DMS53 treated with DMSO at 0.1 percent for 48 hours (cell line): Measurements from ENCODE around the gene TBR1.

Experiments
- DNase-seq: peaks from one replicate; lab custom pipeline; 2025; ENCODE audit not compliant: unreplicated experiment; lab: John Stamatoyannopoulos, UW

TBR1 gene

DNA sequence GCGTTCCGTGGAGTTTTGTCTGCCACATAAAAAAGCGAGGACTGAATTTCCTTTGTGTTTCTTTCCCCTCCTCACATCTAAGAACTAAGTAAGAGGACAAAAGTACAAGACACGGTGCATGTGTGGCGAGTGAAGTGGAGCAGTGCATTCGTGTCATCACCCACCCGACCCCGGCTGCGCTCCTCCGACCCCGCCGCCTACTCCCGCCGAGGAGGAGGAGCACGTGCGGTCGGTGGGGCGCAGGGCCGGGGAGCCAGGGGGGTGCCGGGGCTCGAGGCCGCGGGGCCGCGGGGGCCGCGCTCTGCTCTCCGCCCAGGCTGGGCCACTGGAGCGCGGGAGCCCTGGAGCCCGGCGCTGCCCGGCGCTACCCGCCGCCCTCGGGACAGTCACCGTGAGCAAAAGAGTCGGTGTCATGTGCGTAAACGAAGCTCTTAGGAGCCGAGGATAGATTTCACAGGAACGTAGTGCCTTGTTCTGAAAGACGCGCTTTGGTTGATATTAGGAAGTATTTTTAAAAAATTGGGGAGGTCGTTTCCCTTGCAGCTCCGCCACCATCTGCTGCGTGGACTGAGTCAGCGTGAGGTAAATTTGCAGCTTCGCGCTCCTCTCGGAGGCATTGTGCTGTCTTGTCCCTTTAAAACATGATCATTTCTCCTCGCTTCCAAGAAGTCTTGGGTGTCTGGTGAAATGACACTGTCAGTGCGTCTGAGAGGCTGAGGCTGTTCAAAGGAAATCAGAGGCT is 11.0 kb downstream of the TBR1 start:
- DNase-seq: no peak

DNA sequence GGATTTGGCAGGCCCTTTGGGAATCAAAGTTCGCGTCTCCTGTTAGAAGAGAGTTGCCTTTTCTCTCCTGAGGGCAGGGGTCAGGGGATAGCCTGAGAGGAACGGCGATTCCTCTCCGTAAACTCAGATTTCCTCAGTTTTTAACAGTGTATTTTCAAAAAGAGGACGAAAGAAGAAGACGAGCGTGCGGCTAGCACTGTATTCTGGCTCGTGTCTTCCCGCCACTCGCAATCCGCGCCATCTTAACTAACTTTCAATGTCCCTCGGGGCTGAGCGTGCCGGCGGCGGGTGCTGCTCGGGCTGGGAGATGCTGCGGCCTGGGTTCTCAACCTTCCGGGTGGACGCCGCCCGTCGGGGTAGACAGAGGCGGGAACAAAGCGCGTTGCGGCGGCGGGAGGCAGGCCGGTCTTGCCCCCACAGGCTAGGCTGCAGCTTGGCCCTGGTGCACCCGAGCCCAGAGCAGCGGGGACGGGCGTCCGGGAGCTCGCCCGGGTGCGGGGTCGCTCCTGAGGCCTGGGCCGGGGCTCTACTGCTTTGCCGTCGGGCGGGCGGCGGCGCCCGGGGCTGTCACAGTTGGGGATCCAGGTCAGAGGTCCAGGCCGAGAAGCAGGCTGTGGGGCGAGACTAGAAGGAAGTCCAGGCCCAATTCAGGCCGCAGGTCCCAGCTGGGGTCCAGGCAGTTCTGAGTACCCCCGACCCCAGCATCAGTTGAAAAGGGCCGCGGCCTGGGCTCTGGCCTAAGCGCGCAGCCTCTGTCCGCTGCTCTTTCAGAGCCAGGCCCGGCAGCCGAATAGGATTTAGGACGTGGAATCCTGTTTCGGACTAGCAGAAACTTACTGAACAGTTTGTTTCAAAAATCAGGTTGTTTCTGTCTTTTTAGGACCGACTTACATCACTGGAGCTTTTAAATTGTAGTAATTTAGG is 11.8 kb downstream of the TBR1 start:
- DNase-seq: no peak

DNA sequence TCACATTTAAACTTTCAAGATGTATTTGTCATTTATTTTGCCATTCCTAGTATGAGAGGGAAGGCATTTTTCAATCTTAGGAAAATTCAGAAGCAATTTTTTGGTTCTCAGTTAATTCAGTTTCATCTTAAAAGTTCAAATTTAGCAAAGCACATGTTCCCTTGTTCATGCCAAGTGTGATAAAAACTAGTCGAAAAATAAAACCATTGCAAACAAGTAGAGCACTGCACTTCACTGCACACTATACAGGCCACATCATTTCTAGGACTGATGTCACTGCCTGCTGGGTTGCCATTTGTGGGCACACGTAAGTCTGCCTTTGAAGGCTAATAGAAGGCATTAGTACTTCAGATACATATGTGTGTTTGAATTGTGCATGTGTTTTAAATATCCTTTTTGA is 14.3 kb downstream of the TBR1 start:
- no peak for DNase-seq

DNA sequence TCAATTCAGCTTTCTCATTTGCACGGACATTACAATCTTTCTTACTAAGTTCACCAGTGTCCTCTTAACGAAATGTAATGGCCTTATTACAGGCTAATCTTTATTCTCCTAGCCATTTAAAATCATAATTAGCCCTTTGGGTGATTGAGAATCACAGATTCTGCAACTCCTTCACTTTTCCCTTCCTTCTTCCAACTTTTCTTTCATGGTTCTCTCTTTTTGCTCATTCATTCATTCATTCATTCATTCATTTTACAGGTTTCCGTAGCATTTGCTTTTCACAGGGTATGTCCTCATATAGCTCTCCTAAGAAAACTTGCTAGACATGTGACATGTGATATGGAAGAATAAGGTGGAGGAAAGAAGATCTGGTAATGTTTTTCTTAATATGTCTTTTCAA is 16.0 kb downstream of the TBR1 start:
- DNase-seq: no peak

DNA sequence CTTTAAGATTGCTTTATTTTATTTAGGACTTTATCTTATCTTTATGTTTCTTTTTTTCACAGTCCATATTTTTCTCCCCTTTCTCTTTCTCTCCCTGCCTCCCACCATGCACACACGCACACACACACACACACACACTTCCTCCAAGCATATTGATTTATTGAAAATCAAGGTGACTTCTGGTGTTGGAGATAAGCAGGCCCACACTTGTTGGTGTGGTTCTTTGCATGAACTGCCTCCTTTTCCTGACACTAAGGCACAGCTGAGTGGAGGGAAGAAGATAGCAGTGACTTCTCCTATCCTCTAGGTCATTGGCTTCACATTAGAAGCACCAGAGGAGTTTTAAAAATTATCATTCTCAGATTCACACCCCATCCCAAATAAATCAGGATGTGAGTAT is 18.0 kb downstream of the TBR1 start:
- DNase-seq: no peak

DNA sequence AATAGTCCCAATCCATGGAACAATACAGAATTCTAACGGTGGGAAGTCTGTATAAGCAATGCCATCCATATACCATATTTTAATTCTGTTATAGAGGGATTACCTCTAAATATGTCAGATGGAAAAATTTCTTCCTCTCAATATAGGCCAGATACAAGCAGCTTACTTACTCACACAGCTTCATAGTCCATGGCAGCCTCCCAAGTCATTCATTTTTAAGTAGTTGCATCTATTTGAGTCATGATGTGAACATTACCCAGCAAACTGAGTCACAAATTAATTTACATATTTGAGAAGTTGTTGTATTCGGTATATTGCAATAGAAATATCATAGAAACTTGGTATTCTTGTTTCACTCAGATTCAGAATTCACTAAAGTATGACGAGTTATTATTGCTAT is 20.3 kb downstream of the TBR1 start:
- no peak for DNase-seq

DNA sequence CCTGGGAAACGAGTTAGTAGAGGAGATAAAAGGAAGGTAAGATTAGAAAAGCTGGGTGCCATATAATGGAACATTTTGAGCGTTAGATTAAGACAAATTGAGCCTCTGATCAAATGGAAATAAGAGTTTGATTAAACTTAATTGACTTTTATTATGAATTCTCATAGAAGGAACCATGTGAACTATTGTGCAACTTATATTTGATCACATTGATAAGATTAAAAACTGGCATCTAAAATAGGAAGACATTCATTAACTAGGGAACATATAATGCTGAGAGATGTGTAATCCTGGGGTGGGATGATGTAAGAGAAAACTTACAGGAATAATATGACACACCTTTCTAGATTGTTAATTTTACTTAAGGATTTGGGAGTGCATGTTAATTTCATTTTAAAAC is 22.5 kb downstream of the TBR1 start:
- DNase-seq: no peak

DNA sequence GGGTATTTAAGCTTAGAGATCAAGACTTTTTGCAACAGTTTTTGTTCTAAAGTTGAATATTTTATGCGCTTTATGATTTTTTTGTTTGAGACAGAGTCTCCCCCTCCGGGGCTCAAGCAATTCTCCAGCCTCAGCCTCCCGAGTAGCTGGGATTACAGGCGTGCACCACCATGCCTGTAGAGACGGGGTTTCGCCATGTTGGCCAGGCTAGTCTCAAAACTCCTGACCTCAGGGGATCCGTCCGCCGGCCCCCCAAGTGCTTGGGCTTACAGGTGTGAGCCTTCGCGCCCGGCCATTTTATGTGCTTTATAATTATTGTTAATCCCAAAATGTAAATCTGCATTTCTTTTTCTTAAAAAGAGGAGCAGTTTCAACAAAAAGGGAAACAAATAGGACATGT is 29.0 kb downstream of the TBR1 start:
- DNase-seq: no peak

DNA sequence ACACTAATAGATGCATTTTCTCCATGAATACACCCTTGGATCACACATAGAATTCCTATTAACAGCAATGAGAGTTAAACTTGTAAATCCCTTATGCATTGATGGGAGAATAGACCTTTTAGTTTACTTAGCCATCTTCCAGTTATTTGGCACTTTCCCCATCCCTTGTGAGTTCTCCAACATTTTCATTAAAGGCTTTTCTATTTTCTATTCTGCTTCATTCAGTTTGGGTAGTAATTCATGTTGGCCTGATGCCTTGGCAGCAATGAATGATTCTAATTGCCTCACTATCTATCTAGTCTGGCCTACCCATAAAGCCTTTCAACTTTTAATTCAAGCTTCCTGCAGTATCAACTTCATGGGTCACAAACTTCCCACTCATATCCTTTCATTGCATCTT is 32.3 kb downstream of the TBR1 start:
- no peak for DNase-seq

DNA sequence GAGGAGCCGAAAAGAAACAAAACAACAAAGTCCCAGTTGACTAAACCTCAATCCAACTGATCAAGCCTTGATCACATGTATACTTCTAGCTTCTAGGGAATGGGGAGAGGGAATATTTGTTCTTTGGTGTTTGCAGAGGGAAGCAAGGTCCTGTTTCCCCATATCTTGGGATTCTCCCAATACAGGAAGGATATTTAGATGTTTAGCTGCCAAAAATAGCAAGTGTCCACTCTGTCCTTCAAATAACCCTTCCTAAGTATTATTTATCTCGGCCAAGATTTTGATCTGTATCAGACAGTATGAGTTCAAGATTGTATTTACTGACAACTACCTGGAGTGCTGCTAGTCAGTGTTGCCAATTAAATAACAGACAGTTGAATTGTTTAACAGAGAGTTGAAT is 55.5 kb downstream of the TBR1 start:
- DNase-seq: no peak

DNA sequence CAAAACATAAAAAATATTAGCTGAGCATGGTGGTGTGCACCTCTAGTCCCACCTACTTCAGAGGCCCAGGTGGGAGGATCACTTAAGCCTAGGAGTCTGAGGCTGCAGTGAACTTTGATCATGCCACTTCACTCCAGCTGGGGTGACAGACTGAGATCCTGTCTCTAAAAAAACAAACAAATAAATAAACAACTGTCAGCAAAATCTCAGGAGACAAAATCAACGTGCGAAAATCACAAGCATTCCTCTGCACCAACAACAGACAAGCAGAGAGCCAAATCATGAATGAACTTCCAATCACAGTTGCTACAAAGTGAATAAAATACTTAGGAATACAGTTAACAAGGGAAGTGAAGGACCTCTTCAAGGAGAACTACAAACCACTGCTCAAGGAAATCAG is 58.8 kb downstream of the TBR1 start:
- no peak for DNase-seq
